HG02623 (cell line): ENCODE measurements around the gene KDR.

Source experiments
- ATAC-seq: cut with Tn5 transposase; IDR thresholded peaks from one replicate; pipeline ENCODE4 v1.9.1; 2021; ENCODE audit warnings: moderate library complexity; ENCODE audit not compliant: unreplicated experiment

The KDR gene

DNA sequence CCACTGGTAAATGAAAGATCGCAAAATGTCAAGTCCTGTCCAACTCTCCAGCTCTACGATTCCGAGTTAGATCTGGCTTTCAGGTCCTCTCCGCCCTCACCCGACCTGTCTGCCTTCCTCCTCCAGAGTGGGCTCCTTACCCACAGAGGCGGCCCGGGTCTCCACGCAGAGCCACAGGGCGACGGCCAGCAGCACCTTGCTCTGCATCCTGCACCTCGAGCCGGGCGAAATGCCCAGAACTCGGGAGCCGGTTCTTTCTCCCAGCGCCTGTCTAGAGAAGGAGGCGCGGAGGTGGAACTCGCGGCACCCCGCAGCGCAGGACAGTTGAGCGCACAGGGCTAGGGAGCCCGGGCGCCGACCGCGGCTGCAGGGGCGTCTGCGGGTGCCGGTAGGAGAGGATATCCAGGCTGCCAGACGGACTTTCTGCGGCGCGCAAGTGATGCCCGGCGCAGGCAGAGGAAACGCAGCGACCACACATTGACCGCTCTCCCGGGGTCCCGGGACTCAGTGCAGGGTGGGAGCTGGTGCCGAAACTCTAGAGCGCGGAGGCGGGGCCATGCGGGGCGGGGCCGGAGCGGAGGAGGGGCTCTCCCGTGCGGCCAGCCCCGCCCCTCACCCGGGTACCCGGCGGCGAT is at the start of gene KDR:
Gene KDR, minus strand, starts transcription at position 509 of the 635 bp plus-strand sequence. Its CDS starts 302 bp downstream, at position 207.
- no peak for ATAC-seq

GRCh38 chr4:55173580-55173979 is 48.2 kb upstream of the KDR start:
- no peak for ATAC-seq

- no peak for ATAC-seq
These were observed 47.4 kb upstream of the KDR start for GRCh38 chr4:55172694-55173287.

GRCh38 chr4:55170462-55170861 is 45.1 kb upstream of the KDR start:
- no peak for ATAC-seq

GRCh38 chr4:55169352-55169961 is 44.1 kb upstream of the KDR start:
- ATAC-seq = no peak

DNA sequence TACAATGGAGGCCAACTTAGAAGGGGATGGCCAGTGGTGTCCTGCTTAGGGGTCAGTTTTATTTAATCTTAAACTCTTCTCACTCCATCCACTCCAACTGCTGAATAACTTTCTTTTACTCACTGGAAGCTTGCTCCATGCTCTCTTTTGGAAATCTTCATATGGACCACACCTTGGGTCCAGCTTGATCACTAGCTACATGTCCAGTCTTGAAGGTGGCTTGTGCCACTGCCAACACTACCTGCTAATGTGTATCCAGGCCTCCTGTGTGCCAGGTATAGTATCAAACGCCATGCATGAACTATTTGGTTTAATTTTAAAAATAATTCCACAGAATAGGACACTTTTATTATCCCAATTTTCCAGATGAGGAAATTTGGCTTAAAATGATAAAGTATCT is 37.0 kb upstream of the KDR start:
- no peak for ATAC-seq

DNA sequence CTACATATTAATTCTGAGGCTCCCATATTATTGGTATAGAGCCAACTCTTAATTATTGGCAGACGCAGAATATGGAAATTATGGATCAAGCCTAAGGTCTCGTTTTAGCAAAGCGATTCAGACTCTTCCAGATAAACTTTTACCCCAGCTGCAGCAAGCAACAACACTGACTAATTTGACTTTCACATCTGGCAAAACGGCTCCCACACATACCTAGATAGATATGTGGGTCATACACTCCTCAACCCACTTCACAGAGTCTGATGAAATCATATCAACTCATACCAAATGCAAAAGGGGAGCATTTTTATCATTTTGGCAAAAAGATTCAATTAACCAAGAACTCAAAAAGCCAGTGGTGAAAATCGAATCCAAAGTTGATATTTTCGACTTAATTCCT is 36.3 kb upstream of the KDR start:
- ATAC-seq = no peak

DNA sequence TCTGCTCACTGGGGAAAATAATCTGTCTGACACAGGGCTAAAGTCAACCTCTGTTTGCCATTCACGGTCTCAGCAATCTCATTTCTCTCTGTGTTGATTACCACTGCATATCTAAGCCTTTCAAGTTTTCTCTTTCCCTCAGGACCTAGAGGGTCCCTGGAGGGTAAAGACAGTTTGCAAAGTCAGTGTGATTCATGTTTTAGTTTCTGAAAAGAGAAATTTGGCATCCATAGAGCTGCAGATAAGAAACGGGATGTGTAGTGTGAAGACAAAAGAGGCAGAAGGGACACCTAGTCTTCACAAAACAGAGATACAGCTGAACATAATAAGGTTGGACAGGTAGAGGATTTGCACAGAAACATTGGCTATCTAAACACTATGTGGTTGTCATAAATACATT is 34.5 kb upstream of the KDR start:
- no peak for ATAC-seq

DNA sequence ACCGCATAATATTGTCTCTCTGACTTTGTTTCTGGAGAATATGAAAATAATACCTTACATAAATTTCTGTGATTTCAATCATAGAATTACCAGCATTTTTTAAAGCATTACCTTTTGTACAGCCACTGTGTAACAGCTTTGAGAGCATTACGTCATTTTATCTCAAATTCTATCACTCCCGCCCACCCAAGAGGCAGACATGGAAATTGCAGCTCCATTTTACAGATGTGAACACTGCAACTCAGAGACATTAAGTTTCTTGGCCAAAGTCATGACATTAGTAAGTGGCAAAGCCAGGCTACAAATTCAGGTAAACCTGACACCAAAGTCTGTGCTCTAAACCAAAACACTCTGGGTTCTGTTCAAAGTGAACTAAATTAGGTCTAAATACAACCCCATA is 33.6 kb upstream of the KDR start:
- no peak for ATAC-seq

DNA sequence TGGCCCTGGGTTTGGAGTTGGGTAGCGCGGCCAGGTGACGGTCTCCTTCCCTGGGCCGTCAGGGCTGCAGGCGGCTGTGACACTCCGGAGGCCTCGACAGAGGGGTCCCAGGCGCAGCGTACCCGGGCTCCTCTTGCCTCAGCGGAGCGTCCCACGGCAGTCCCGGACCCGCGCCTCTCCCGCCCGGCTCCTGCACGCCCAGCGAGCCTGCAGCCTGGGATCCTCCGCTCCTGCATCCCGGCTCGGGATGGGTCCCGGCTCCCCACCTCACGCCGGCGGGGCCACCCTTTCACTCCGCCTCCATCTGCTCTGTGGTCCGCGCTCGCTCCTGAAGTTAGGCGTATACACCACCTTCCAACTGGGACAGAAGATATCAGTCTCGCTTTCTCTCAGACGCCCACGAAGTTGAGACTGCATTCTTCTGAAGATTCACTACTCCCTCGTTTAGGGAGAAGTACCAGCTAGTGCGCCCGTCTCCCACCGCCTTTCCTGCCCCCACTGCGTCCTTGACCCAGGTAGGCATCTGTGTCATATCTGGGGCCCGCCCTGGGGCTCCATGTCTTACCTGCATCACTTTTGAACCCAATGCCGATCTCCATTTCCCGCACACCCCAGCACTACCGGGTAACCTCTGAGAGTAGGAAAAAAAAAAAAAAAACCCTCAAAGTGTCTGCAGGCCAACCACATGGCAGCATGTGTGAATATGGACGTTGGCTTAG is 32.3 kb upstream of the KDR start:
- ATAC-seq = no peak

GRCh38 chr4:55154933-55155332 is 29.5 kb upstream of the KDR start:
- no peak for ATAC-seq

- no peak for ATAC-seq
These were observed 29.0 kb upstream of the KDR start for GRCh38 chr4:55154290-55154880.

- ATAC-seq = no peak
These were observed 18.5 kb upstream of the KDR start for GRCh38 chr4:55143858-55144257.

- no peak for ATAC-seq
These were observed 13.0 kb upstream of the KDR start for GRCh38 chr4:55138367-55138766.

- no peak for ATAC-seq
These were observed 11.2 kb upstream of the KDR start for GRCh38 chr4:55136634-55137033.

DNA sequence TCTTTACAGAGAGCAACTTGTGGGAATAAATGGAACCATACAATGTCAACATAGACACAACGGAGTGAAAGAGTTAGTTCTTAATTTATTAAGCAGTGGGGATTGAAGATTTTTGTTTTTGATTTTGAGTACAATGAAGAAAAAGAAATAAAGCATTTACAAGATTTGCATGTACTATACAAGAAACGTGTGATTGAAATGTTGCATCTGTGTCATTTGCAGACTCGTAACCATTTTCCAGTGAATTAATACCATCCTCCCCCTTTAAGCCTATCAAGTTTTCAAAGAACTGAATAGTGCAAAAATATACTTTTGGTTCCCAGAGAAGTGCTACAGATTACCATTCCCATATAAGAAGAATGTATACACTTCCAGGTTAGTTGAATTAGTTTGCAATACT is 8.6 kb upstream of the KDR start:
- no peak for ATAC-seq

DNA sequence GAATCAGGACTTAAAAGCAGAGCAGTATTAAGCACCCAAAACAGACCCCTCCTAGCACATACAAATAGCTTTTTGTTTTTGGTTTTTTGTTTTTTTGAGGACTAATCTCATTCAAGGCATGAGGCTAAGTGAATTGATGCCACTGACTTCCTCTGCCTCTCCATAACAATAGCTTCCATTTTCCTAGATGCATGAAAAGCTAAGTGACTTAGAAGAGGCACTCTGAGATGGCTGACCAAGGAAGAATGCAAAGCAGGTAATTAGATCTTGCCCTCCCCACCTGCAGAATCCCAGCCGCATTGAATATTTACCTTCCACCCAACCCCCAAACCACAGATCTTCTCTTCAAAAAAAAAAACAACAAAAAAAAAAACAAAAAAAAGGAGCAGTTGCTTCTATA is 7.4 kb upstream of the KDR start:
- no peak for ATAC-seq

DNA sequence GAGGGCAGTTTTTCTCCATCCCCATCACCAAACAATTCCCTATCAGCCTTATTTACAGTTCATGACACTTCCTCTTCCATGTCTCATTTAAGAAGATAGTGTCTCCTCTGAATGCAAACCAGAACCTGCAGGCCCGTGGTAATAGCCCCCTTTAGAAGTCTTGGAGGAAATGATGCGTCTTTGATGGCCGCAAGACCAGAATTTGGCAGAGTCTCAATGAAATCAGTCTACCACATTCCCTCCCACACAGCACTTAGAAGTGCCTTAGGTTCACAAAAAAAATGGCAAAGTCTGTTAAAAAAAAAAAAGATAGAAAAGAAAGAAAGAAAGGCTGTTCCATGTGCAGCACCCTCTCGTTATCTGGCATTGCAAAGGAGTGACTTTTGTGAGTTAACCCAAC is 2.1 kb upstream of the KDR start:
- ATAC-seq = no peak

DNA sequence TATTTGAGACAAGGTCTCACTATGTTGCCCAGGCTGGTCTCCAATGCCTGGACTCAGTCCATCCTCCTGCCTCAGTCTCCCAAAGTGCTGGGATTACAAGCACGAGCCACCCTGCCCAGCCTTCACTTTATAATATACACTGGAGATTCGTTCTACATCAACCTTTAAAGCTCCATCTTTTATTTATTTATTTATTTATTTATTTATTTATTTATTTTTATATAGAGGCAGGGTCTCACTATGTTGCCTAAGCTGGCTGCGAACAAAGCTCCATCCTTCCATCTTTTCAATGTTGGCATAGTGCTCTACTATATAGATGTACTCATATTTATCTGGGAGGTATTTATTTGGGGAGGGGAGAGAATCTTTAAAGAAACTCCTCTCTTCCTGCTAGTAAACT is 1.7 kb upstream of the KDR start:
- ATAC-seq = no peak

GRCh38 chr4:55125763-55126541 is 557 bp upstream of the KDR start:
- ATAC-seq = no peak
